GM06990 (cell line): ENCODE measurements around the gene COL15A1.

Experiments used
- DNase-seq: peaks from one replicate; pipeline ENCODE4 v3.0.0-alpha.2; 2011; ENCODE audit not compliant: insufficient read length; ENCODE audit errors: extremely low read depth
- H3K27me3 ChIP-seq: replicated peaks from 2 replicates; pipeline ENCODE4 v1.6.0; 2011; ENCODE audit warnings: low read length; ENCODE audit not compliant: control insufficient read depth, insufficient read depth
- H3K36me3 ChIP-seq: 2 replicates; pipeline ENCODE4 v1.5.1; 2011; ENCODE audit warnings: low read length; ENCODE audit not compliant: control insufficient read depth, insufficient read depth
- H3K4me3 ChIP-seq: replicated peaks from 2 replicates; pipeline ENCODE4 v1.5.1; 2011; ENCODE audit warnings: low read depth, mild to moderate bottlenecking, control low read depth, low read length
- CTCF ChIP-seq: IDR thresholded peaks from 2 replicates; pipeline ENCODE4 v1.5.1; 2011; ENCODE audit warnings: low read length, control low read depth, mild to moderate bottlenecking, inconsistent platforms; ENCODE audit not compliant: insufficient read depth, poor library complexity, severe bottlenecking

COL15A1 gene

GRCh38 chr9:99107421-99107820 is 163.7 kb downstream of the COL15A1 start:
- Histone ChIP-seq H3K36me3 (no peaks in the 10 kb centered on the region), H3K4me3 (no peak overlapping the region), H3K27me3 (no peaks in the 10 kb centered on the region)
- DNase-seq = no peak
- no peak for TF ChIP-seq CTCF

- no peak for DNase-seq
- TF ChIP-seq CTCF = no peak
- Histone ChIP-seq H3K27me3 (no peaks in the 10 kb centered on the region), H3K4me3 (no peak overlapping the region), H3K36me3 (no peaks in the 10 kb centered on the region)
These were observed 164.4 kb downstream of the COL15A1 start for GRCh38 chr9:99108131-99108530.

- no peak for DNase-seq
- Histone ChIP-seq H3K4me3 (no peak overlapping the region), H3K27me3 (no peaks in the 10 kb centered on the region), H3K36me3 (no peaks in the 10 kb centered on the region)
- no peak for TF ChIP-seq CTCF
These were observed 165.8 kb downstream of the COL15A1 start for GRCh38 chr9:99109522-99109921.

- no peak overlapping the region for H3K4me3 ChIP-seq
- no peak for DNase-seq
- no peaks in the 10 kb centered on the region for H3K27me3 ChIP-seq
- no peaks in the 10 kb centered on the region for H3K36me3 ChIP-seq
- no peak for TF ChIP-seq CTCF
These were observed 169.2 kb downstream of the COL15A1 start for GRCh38 chr9:99112750-99113413.

- H3K36me3 ChIP-seq = no peaks in the 10 kb centered on the region
- TF ChIP-seq CTCF = no peak
- H3K4me3 ChIP-seq = no peak overlapping the region
- H3K27me3 ChIP-seq = no peaks in the 10 kb centered on the region
- no peak for DNase-seq
These were observed 169.8 kb downstream of the COL15A1 start for GRCh38 chr9:99113414-99114048.
